ENCODE data around the gene NCS1.

NCS1 gene

DNA sequence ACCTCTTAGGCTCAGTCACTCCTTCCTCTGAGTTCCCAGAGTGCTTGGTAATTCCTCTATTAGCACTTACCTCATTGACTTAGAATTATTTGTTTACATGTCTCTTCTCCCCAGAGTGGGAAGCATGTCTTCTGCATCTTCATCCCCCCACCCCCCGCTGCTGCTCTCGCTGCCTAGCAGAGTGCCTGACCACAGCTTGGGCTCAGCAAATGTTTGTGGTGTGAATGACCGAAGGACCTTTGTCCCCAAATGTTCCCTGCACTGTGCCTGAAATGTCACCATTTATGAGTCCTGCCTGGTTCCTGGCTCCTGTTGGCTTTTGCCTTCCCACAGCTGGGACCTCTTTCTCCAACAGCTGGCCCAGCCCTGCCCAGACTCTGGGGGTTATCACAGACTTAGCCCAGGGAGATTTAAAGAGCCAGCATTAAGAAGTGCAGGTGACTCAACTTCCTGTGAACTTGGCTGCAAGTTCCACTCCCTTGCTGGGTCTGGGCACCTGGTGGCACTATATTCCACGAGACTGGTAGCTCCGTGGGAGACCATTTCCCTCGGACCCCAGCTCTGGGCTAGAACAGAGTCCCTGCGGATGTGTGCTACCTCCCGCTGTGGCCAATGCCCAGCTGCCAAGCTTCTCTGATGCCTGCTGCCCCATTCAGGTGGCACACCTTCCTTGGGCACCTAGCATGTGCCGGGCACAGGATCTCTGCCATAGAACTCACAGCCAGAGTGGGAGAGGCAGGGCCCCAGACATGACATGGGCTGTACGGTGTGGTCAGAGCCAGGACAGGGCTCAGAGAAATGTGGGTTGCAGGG lies 91.6 kb downstream of the NCS1 start:
- DNase-seq (ENCODE audit: extremely low read depth, low read depth), result no peak
- TF ChIP-seq, protein P1, sequence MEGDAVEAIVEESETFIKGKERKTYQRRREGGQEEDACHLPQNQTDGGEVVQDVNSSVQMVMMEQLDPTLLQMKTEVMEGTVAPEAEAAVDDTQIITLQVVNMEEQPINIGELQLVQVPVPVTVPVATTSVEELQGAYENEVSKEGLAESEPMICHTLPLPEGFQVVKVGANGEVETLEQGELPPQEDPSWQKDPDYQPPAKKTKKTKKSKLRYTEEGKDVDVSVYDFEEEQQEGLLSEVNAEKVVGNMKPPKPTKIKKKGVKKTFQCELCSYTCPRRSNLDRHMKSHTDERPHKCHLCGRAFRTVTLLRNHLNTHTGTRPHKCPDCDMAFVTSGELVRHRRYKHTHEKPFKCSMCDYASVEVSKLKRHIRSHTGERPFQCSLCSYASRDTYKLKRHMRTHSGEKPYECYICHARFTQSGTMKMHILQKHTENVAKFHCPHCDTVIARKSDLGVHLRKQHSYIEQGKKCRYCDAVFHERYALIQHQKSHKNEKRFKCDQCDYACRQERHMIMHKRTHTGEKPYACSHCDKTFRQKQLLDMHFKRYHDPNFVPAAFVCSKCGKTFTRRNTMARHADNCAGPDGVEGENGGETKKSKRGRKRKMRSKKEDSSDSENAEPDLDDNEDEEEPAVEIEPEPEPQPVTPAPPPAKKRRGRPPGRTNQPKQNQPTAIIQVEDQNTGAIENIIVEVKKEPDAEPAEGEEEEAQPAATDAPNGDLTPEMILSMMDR (IDR thresholded peaks at IDR 0.05; ENCODE audit: low read depth, low read length, missing control alignments), result peak; percentile 8
- no peak overlapping the region for H3K4me3 ChIP-seq (replicated peaks; ENCODE audit: low read depth, low read length)

DNA sequence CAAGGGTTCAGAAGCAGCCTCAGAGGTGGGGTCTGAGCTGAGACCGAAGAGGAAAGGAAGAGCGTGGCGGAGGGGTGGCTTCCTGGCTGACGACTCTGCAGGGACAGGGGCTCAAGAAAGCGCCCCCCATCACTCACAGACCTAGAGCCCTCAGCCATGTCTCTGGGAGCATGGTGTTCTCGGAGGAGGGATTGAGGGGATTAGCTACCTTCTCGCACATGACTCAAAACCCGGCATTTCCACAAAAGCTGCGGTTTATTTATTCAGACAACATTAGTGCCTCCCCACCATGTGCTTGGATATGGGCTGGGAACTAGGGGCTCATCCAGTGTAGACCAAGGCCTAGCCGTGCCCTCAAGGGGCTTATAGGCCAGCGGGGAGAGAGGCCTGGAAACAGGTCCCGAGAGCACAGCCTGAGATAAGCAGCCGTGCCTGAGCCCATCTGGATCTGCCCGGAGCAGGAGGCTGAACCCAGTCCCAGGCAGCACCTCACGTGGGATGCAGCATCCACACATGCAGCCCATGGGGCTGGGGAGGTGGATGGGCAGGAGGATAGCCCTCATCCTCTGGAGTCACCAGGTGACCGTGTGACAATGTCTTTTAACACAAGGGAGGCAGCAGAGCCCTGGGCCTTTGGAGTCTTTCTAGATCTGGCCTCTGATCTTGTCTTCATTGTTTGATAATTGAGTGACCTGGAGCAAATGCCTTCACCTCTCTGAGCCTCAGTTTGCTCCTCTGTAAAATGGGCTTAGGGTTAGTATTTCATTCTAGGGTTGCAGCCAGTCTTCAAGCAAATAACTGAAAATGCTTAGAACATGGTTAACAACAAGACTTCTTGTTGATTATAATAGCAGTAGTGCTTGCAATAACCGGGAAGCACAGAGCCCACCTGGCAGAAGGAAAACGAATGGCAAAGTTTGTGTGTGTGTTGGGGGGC lies 92.5 kb downstream of the NCS1 start:
- TF ChIP-seq, protein P1 (IDR thresholded peaks at IDR 0.05; ENCODE audit: low read depth, low read length, missing control alignments), result no peak
- no peak for DNase-seq (ENCODE audit: extremely low read depth, low read depth)
- no peak overlapping the region for H3K4me3 ChIP-seq (replicated peaks; ENCODE audit: low read depth, low read length)

DNA sequence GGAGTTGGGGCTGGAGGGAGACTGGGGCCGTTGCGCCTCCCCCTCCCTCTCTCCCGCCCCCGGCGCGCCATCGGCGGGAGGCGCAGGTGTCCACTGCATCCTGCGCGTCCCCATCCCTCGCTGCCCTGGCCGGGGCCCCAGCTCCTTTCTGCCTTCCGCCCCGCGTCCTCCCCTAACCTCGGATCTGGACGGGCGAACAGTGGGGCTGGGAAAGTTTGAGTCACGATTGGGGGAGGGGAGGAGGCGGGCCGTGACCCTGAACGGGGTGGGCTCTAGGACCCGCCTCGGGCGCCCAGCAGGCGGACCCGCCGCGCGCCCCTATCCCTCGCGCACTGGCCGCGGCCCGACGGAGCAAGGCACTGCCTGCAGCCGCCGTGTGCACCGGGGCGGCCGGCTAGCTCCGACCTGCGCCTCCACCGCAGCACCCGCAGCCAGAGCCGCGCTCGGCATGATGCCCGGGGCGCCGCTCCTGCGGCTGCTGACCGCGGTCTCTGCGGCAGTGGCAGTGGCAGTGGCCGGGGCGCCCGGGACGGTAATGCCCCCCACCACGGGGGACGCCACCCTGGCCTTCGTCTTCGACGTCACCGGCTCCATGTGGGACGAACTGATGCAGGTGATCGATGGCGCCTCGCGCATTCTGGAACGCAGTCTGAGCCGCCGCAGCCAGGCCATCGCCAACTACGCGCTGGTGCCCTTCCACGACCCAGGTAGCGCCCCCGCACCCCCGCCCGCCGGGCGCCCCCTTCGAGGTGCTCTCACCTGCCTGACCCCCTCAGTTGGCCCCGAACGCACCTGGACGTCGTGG lies 93.4 kb downstream of the NCS1 start, which contains the start of gene HMCN2:
Gene HMCN2, plus strand, starts transcription at position 330 of the 805 bp plus-strand sequence. Its CDS starts 119 bp downstream, at position 449.
- no peak within 1 kb of the TSS for H3K4me3 ChIP-seq (replicated peaks; ENCODE audit: low read depth, low read length)
- DNase-seq (ENCODE audit: extremely low read depth, low read depth), result no peak

DNA sequence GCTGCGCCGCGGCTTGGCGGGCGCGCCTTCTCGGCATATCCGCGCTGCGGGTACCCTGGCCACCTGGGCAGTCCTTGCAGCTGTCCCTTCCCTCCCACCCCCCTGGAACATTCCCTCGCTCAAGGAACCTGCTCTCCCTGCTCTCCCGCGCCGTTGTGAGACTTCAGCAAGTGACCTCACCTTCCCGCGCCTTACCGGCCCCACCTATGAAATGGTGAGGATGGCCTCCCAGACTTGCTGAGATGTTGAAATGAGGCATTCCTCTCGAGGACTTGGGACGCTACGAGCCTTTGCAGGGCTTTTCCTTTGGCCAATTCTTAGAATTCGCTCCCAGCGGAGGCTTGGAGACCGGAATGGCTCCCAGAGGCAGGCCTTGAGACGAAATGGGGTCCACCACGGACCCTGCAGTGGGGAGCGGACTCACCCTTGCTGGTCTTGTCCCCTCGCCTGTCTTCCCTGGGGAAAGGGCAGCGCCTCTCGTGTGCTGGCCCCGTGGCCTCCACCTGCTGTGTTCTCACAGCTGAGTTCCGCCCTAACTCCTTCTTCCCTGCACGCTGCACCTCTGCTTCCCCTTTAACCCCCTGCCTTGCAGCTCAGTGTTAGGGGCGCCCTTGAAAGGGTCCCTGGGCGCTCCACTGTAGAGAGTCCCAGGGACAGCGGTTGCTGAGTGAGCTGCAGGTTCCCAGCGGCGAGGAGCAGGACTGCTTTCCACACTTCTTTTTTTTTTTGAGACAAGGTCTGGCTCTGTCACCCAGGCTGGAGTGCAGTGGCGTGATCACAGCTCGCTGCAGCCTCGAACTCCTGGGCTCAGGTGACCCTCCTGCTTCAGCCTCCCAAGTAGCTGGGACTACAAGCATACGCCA lies 94.3 kb downstream of the NCS1 start:
- no peak overlapping the region for H3K4me3 ChIP-seq (replicated peaks; ENCODE audit: low read depth, low read length)
- no peak for DNase-seq (ENCODE audit: extremely low read depth, low read depth)
- TF ChIP-seq, protein P1 (IDR thresholded peaks at IDR 0.05; ENCODE audit: low read depth, low read length, missing control alignments), result no peak

More for the DNA sequence above, 93.4 kb downstream of the NCS1 start, which contains the start of gene HMCN2:
- TF ChIP-seq, protein P1 (IDR thresholded peaks at IDR 0.05; ENCODE audit: low read depth, low read length, missing control alignments), result no peak

DNA sequence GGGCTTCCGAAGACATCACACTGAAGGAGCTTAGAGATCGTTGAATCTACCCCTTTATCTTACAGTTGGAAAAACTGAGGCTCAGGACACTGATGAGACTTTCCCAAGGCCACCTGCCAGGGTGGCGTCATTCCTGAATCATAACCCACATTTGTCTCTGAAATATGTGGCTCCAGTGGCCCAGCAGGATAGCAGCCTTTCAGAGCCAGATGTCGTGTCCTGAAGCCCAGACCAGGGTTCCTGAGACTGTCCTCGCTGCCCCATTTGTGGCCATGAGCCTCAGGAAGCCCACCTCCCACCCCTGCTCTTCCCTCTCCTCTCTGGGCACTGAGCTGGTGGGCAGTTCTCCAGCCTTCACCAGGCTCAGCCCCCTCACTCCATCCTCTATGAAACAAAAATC lies 95.7 kb downstream of the NCS1 start:
- TF ChIP-seq, protein P1 (IDR thresholded peaks at IDR 0.05; ENCODE audit: low read depth, low read length, missing control alignments), result no peak
- H3K4me3 ChIP-seq (replicated peaks; ENCODE audit: low read depth, low read length), result no peak overlapping the region
- no peak for DNase-seq (ENCODE audit: extremely low read depth, low read depth)

All from HFF-Myc (cell line).